Fibroblast of the aortic adventitia (primary cell): ENCODE measurements around the gene SLC17A1. TPM values are rescaled to one million over a fixed set of nuclear protein-coding genes. Genes with fewer than 3 reads are reported as not detected.

ENCODE experiments used
- DNase-seq: peaks from one replicate; pipeline ENCODE4 v3.0.0-alpha.2; 2010; ENCODE audit warnings: low read depth
- H3K4me3 ChIP-seq: 2 replicates; pipeline ENCODE4 v1.5.1; 2011; ENCODE audit warnings: low read depth, mild to moderate bottlenecking, control low read depth, low read length, moderate library complexity
- total RNA-seq: library from RNA; depleted of rRNA; stranded (reverse); fragments of >200 nt; gene quantifications from 2 replicates; pipeline ENCODE4 v1.2.3, GENCODE V29; 2012; ENCODE audit warnings: low replicate concordance
- TF ChIP-seq, protein P1 (sequence below): IDR thresholded peaks from 2 replicates; pipeline ENCODE4 v1.5.1; 2011; ENCODE audit warnings: mild to moderate bottlenecking, low read length, control low read depth, inconsistent platforms; ENCODE audit not compliant: insufficient read depth

Gene SLC17A1
- total RNA-seq, 1 donor, result not detected

DNA sequence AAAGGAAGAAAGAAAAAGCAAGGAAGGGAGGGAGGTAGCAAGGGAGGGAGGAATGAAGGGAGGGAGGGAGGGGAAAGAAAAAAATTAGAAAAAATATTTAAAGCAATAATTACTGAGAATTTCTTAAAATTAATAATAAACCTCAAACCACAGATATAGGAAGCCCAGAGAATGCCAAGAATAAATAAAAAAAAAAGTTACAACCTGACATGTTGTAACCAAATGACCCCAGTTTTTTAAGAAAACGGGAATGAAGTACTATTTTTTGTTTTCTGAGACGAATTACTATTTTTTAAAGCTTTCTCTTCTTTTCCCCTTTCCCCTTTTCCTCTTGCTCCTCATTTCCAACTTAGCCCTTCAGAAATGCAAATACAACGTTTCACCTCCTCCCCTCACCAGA, 16.7 kb downstream of the SLC17A1 start:
- TF ChIP-seq, protein P1, sequence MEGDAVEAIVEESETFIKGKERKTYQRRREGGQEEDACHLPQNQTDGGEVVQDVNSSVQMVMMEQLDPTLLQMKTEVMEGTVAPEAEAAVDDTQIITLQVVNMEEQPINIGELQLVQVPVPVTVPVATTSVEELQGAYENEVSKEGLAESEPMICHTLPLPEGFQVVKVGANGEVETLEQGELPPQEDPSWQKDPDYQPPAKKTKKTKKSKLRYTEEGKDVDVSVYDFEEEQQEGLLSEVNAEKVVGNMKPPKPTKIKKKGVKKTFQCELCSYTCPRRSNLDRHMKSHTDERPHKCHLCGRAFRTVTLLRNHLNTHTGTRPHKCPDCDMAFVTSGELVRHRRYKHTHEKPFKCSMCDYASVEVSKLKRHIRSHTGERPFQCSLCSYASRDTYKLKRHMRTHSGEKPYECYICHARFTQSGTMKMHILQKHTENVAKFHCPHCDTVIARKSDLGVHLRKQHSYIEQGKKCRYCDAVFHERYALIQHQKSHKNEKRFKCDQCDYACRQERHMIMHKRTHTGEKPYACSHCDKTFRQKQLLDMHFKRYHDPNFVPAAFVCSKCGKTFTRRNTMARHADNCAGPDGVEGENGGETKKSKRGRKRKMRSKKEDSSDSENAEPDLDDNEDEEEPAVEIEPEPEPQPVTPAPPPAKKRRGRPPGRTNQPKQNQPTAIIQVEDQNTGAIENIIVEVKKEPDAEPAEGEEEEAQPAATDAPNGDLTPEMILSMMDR, result no peak
- no peak for DNase-seq
- no peak overlapping the region for H3K4me3 ChIP-seq

DNA sequence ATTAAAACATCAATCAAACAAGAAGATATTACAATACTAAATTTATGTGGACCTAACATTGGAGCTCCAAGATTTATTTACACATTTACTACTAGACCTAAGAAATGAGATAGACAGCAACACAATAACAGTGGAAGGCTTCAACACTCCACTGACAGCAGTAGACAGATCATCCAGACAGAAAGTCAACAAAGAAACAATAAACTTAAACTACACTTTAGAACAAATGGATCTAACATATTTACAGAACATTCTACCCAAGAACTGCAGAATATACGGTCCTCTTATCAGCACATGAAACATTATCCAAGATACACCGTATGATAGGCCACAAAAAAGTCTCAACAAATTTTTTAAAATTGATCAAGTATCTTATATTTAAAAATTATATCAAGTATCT, 27.0 kb downstream of the SLC17A1 start:
- no peak overlapping the region for H3K4me3 ChIP-seq
- DNase-seq, result no peak
- TF ChIP-seq, protein P1, result no peak

DNA sequence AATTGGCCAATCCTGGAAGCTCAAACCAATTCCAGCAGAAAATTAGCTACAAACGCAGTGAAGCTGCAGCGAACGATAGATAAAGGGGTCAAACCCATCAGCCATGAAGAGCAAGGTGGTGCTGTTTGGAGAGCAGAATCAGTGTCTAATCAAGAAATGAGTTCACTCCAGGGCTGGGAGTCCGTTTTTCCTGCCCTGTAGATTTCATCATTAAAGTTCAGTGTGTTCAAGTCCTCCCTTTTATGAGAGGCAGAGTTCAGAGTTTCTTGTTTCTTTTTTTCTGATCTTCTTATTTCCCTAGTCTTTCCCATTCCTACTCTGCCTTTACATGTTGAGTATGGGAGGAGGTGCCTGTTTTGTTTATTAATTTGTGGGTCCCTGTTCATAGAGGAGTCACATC, 30.4 kb downstream of the SLC17A1 start:
- H3K4me3 ChIP-seq, result no peak overlapping the region
- no peak for DNase-seq

DNA sequence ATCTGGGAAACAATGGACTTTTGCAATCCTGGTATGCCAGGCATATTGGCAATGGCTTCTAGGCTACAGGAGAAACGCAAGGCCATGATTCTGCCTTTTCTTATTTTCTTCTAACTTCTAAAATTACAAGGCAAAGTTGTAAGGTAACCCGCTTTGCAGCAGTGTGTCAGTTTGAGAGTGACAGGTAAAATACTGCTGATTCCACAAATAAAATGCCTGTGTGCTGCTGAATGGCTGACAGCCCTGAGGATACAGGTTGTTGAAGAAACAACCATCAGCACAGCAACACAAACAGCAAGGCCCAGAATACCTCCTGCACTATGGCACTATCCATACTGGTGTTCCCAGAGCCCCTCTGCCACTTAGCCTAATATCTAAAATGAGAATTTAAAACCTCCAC, 37.1 kb downstream of the SLC17A1 start:
- no peak overlapping the region for H3K4me3 ChIP-seq
- TF ChIP-seq, protein P1, result no peak
- no peak for DNase-seq

More for the DNA sequence above, 30.4 kb downstream of the SLC17A1 start:
- TF ChIP-seq, protein P1, result no peak

DNA sequence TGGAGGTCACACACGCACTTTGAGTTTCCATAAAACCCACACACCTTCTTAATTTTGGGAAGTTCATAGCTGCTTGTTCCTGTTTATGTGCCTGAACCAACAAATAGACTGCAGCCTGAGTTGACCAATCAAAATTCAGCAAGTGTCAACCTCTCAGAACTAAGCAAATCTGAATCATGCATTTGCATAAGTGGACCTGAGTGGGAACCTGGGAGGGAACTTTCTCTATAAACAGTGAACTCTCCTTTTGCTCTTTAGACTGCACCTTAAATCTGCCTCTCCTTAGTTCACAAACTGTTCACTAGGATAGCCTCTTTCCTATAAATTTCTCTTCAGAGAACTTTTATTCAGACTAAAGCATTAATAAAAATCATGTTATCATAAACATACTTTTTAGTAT, 37.9 kb downstream of the SLC17A1 start:
- TF ChIP-seq, protein P1, result no peak
- DNase-seq, result no peak
- H3K4me3 ChIP-seq, result no peak overlapping the region

DNA sequence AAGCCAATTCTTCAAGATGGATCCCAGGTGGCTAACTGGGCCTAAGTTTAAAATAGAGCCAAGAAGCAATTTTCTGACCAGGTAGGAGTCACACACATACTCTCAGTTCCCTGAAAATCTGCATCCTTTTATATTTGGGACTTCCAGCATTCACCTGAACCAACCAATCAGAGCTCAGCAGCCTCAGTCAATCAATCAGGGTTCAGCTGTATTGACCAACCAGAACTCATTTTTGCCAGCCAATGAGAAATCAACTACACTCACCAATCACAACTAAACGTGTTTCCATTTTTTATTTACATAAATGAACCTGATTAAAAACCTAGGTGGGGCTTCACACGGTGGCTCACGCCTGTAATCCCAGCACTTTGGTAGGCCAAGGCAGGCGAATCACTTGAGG, 39.8 kb downstream of the SLC17A1 start:
- no peak for DNase-seq
- TF ChIP-seq, protein P1, result no peak

DNA sequence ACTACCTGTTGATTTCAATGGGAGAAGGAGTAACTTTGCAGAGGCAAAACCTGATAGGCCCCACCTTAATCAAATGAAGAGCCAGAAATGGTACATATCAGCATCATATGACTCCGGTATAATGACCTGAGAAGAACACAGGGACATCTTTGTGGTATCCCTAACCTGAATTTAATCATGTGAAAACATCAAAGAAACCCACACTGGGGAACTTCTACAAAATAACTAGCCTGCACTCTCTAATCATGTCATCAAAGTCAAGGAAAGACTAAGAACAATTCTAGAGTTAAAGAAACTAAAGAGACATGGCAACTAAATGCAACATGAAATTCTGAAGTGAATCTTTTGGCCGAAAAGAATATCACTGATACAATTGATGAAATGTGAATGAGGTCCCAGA, 42.4 kb downstream of the SLC17A1 start:
- DNase-seq, result no peak
- no peak overlapping the region for H3K4me3 ChIP-seq
- TF ChIP-seq, protein P1, result no peak

More for the DNA sequence above, 39.8 kb downstream of the SLC17A1 start:
- no peak overlapping the region for H3K4me3 ChIP-seq
